ENCODE data around the gene LDAH.

The LDAH gene

GRCh38 chr2:20667531-20668401 lies 155.1 kb downstream of the LDAH start:
- no peaks in the 10 kb centered on the region for H3K9me3 ChIP-seq (ENCODE audit: control insufficient read depth, insufficient read depth, low read length)
- no peaks in the 10 kb centered on the region for H3K36me3 ChIP-seq (ENCODE audit: insufficient read depth, low read length)
- H3K9ac ChIP-seq (ENCODE audit: low read depth, low read length), result peak overlapping the region; percentile 46; the same call in 1 of the 2 replicates
- H3K4me1 ChIP-seq (ENCODE audit: insufficient read depth, low read length), result peaks cover 12% of the 10 kb centered on the region

DNA sequence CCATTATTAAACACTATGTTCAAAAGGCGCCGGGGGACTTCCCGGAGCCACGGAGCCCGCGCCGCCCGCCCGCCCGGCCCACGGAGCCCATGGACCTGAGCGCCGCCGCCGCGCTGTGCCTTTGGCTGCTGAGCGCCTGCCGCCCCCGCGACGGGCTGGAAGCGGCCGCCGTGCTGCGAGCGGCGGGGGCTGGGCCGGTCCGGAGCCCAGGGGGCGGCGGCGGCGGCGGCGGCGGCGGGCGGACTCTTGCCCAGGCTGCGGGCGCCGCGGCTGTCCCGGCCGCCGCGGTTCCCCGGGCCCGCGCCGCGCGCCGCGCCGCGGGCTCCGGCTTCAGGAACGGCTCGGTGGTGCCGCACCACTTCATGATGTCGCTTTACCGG lies 155.8 kb downstream of the LDAH start:
- Histone ChIP-seq H3K4me1 (ENCODE audit: insufficient read depth, low read length) (peaks cover 8% of the 10 kb centered on the region; the same call in 1 of the 2 replicates), H3K36me3 (ENCODE audit: insufficient read depth, low read length) (no peaks in the 10 kb centered on the region), H3K9me3 (ENCODE audit: control insufficient read depth, insufficient read depth, low read length) (no peaks in the 10 kb centered on the region), H3K9ac (ENCODE audit: low read depth, low read length) (peak overlapping the region; percentile 46; the same call in 1 of the 2 replicates)

- Histone ChIP-seq H3K36me3 (ENCODE audit: insufficient read depth, low read length) (no peaks in the 10 kb centered on the region), H3K9ac (ENCODE audit: low read depth, low read length) (peak within 1 kb of the TSS; percentile 58; the same call in 1 of the 2 replicates)
Measured at GRCh38 chr2:20666304-20667150, 156.4 kb downstream of the LDAH start, which contains the start of gene GDF7. Gene GDF7 (plus strand): TSS chr2:20667144. CDS start chr2:20667240, 96 bp downstream.

GRCh38 chr2:20666005-20666303 lies 156.9 kb downstream of the LDAH start:
- H3K4me1 ChIP-seq (ENCODE audit: insufficient read depth, low read length), result peaks cover 8% of the 10 kb centered on the region; the same call in 1 of the 2 replicates
- no peaks in the 10 kb centered on the region for H3K9me3 ChIP-seq (ENCODE audit: control insufficient read depth, insufficient read depth, low read length)
- no peaks in the 10 kb centered on the region for H3K36me3 ChIP-seq (ENCODE audit: insufficient read depth, low read length)
- H3K9ac ChIP-seq (ENCODE audit: low read depth, low read length), result peak overlapping the region; percentile 58; the same call in 1 of the 2 replicates

More at GRCh38 chr2:20666304-20667150, 156.4 kb downstream of the LDAH start, which contains the start of gene GDF7:
- peaks cover 8% of the 10 kb centered on the region; the same call in 1 of the 2 replicates for H3K4me1 ChIP-seq (ENCODE audit: insufficient read depth, low read length)
- H3K9me3 ChIP-seq (ENCODE audit: control insufficient read depth, insufficient read depth, low read length), result no peaks in the 10 kb centered on the region

DNA sequence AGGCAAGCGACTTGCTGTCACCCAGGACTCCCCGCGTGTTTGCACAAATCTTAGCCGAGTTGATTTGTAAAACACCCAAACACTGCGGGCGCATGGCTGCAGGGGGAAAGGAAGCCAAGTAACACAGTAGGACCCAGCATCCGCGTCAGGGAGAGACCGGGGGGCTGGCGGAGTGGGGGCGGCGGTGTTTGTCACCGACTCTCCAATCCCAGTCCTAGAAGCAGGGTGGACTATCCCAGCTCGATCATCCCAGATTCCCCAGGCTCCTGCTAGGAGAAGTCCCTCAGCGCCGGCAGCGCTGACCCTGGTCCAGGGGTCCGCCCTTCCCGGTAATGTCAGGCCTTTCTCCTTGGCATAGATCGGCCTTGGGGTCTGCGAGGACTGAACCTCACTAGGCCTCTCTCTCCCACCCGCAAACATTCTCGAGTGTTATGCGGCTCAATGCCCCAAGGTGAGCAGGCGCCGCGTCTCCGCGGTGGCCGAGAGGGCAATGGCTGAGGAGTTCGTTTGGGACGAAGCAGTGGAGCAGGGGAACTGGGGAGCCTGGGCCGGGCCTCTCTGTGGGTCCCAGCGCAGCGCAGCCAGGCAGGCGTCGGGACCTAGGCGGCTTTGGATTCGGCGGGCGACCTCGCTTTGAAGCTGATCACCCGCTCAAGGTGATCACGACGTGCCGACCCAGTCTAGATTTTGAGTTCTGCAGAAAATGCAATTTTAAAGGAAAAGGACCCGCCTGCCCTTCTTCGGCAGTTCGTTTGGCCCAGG lies 157.5 kb downstream of the LDAH start:
- Histone ChIP-seq H3K4me1 (ENCODE audit: insufficient read depth, low read length) (peaks cover 8% of the 10 kb centered on the region; the same call in 1 of the 2 replicates), H3K36me3 (ENCODE audit: insufficient read depth, low read length) (no peaks in the 10 kb centered on the region), H3K9ac (ENCODE audit: low read depth, low read length) (peak overlapping the region; percentile 58; the same call in 1 of the 2 replicates)

DNA sequence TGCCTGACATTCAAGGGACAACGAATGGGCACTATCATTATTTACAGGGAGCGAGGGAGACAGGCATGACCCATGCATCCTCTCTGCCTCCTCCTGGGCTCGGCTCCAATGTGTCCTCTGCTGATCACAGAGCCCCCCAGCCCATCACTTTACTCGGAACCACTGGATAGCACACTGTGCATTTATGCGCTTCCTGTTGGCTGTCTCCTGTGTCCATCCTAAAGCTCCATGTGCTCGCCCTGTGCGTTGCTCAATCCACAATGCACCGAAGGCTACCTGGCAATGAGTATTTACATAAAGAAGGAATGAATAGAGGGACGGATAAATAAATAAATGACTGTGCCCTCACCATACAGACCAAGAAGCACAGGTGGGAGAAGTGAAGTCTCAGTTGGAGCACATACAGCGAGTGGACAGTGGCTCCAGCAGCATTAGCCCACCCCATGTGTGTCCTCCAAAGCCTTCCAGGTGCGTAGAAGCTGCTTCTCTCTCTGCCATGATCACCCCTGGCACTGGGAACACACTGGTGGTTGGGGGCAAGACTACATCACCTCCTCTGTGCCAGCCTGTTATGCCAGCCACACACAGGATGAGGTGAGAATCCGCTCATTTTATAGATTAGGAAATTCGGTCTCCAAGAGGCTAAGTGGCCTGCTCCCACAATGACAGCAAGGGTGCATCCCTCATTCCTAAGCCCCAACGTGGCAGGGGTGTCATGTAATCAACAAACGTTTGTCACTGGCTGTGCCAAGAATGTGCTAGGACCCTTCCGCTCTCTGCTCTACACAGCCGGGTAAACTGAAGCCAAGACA lies 158.3 kb downstream of the LDAH start:
- H3K4me1 ChIP-seq (ENCODE audit: insufficient read depth, low read length), result peaks cover 6% of the 10 kb centered on the region; the same call in 1 of the 2 replicates
- no peaks in the 10 kb centered on the region for H3K9me3 ChIP-seq (ENCODE audit: control insufficient read depth, insufficient read depth, low read length)
- H3K36me3 ChIP-seq (ENCODE audit: insufficient read depth, low read length), result no peaks in the 10 kb centered on the region
- H3K9ac ChIP-seq (ENCODE audit: low read depth, low read length), result no peak overlapping the region

More for the DNA sequence above, 157.5 kb downstream of the LDAH start:
- no peaks in the 10 kb centered on the region for H3K9me3 ChIP-seq (ENCODE audit: control insufficient read depth, insufficient read depth, low read length)

GRCh38 chr2:20664071-20664390 lies 158.9 kb downstream of the LDAH start:
- no peaks in the 10 kb centered on the region for H3K9me3 ChIP-seq (ENCODE audit: control insufficient read depth, insufficient read depth, low read length)
- no peak overlapping the region for H3K9ac ChIP-seq (ENCODE audit: low read depth, low read length)
- peaks cover 4% of the 10 kb centered on the region; the same call in 1 of the 2 replicates for H3K4me1 ChIP-seq (ENCODE audit: insufficient read depth, low read length)
- no peaks in the 10 kb centered on the region for H3K36me3 ChIP-seq (ENCODE audit: insufficient read depth, low read length)

DNA sequence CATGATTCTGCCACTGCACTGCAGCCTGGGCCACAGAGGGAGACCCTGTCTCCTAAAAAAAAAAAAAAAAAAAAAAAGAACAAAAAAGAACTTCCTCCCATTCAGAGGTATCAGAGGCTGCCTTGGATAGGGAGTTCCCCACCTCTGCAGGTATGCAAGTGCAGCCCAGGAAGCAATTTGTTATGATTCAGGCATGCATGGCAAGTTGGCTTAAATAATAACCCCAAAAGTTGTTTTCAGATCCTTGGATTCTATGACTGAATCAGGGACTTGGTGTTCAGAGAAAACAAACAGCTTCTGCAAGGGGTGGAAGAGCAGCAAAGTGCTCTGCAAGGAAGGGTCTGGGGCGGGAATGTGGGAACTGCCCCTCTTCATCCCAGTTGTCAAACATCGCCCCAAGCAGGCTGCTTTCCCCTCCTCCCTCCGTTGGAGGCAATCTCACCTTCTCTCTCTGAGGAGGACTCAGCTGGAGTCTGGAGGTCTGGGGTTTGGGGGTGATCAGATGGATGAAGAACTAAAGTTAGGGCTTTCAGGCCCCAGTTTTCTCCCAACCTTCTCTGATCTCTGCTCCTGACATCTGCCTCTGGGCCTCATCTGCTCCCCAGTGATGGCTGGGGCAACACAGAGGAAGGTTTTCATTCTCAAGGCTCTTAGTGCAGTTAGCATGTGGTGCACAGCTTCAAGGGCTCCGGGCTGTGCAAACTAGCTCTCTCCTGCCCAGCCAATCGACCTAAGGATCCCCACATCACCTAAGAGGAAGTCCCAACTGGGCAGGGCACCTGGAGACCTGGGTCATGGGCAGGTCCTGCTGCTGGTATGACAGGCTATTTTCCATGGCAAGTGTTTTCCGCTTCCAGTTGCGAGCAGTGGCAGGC lies 159.5 kb downstream of the LDAH start:
- H3K36me3 ChIP-seq (ENCODE audit: insufficient read depth, low read length), result no peaks in the 10 kb centered on the region
- H3K9ac ChIP-seq (ENCODE audit: low read depth, low read length), result no peak overlapping the region
- peaks cover 3% of the 10 kb centered on the region; the same call in 1 of the 2 replicates for H3K4me1 ChIP-seq (ENCODE audit: insufficient read depth, low read length)
- H3K9me3 ChIP-seq (ENCODE audit: control insufficient read depth, insufficient read depth, low read length), result no peaks in the 10 kb centered on the region

- Histone ChIP-seq H3K4me1 (ENCODE audit: insufficient read depth, low read length) (no peaks in the 10 kb centered on the region; the same call in 1 of the 2 replicates), H3K9me3 (ENCODE audit: control insufficient read depth, insufficient read depth, low read length) (no peaks in the 10 kb centered on the region), H3K9ac (ENCODE audit: low read depth, low read length) (no peak overlapping the region), H3K36me3 (ENCODE audit: insufficient read depth, low read length) (no peaks in the 10 kb centered on the region)
Measured at GRCh38 chr2:20662308-20662937, 160.5 kb downstream of the LDAH start.

- Histone ChIP-seq H3K9me3 (ENCODE audit: control insufficient read depth, insufficient read depth, low read length) (no peaks in the 10 kb centered on the region), H3K4me1 (ENCODE audit: insufficient read depth, low read length) (no peaks in the 10 kb centered on the region; the same call in 1 of the 2 replicates), H3K36me3 (ENCODE audit: insufficient read depth, low read length) (no peaks in the 10 kb centered on the region), H3K9ac (ENCODE audit: low read depth, low read length) (no peak overlapping the region)
Measured at GRCh38 chr2:20661421-20662307, 161.2 kb downstream of the LDAH start.

- H3K4me1 ChIP-seq (ENCODE audit: insufficient read depth, low read length), result no peaks in the 10 kb centered on the region; the same call in 1 of the 2 replicates
Measured at GRCh38 chr2:20660506-20661420, 162.1 kb downstream of the LDAH start.

More at GRCh38 chr2:20660506-20661420, 162.1 kb downstream of the LDAH start:
- no peaks in the 10 kb centered on the region for H3K9me3 ChIP-seq (ENCODE audit: control insufficient read depth, insufficient read depth, low read length)
- no peaks in the 10 kb centered on the region for H3K36me3 ChIP-seq (ENCODE audit: insufficient read depth, low read length)
- no peak overlapping the region for H3K9ac ChIP-seq (ENCODE audit: low read depth, low read length)
